ENCODE results near the gene TMCO4.

DNA sequence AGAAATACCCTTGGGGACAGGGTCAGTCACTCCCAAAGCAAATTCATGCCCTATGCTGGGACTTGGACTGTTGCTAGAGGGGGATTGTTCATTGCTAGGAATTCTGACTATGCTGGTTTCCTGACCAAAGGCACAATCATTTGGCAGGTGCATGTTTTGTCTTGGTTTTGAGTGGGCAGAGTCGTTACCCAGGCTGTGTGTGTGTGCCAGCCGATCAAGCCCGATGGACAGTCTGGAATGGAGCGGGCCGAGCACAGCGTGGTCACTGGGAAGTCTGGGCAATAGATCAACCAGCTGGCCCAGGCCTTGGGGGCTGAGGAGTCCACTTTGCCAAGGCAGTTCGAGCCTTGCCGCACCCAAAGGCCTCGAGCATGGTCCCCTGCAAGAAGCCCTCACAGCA lies 74.1 kb downstream of the TMCO4 start:
- TF ChIP-seq, protein P1, sequence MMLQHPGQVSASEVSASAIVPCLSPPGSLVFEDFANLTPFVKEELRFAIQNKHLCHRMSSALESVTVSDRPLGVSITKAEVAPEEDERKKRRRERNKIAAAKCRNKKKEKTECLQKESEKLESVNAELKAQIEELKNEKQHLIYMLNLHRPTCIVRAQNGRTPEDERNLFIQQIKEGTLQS (CRISPR knock-in tag; conservative IDR thresholded peaks at IDR 0.05): no peak
- no peak for TF ChIP-seq ZNF263 (CRISPR knock-in tag; IDR thresholded peaks at IDR 0.05; ENCODE audit: low read depth)
- TF ChIP-seq, protein P2, sequence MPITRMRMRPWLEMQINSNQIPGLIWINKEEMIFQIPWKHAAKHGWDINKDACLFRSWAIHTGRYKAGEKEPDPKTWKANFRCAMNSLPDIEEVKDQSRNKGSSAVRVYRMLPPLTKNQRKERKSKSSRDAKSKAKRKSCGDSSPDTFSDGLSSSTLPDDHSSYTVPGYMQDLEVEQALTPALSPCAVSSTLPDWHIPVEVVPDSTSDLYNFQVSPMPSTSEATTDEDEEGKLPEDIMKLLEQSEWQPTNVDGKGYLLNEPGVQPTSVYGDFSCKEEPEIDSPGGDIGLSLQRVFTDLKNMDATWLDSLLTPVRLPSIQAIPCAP (CRISPR knock-in tag; IDR thresholded peaks at IDR 0.05): no peak
- TF ChIP-seq, protein P3, sequence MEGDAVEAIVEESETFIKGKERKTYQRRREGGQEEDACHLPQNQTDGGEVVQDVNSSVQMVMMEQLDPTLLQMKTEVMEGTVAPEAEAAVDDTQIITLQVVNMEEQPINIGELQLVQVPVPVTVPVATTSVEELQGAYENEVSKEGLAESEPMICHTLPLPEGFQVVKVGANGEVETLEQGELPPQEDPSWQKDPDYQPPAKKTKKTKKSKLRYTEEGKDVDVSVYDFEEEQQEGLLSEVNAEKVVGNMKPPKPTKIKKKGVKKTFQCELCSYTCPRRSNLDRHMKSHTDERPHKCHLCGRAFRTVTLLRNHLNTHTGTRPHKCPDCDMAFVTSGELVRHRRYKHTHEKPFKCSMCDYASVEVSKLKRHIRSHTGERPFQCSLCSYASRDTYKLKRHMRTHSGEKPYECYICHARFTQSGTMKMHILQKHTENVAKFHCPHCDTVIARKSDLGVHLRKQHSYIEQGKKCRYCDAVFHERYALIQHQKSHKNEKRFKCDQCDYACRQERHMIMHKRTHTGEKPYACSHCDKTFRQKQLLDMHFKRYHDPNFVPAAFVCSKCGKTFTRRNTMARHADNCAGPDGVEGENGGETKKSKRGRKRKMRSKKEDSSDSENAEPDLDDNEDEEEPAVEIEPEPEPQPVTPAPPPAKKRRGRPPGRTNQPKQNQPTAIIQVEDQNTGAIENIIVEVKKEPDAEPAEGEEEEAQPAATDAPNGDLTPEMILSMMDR (IDR thresholded peaks at IDR 0.05): no peak
- TF ChIP-seq, protein P4, sequence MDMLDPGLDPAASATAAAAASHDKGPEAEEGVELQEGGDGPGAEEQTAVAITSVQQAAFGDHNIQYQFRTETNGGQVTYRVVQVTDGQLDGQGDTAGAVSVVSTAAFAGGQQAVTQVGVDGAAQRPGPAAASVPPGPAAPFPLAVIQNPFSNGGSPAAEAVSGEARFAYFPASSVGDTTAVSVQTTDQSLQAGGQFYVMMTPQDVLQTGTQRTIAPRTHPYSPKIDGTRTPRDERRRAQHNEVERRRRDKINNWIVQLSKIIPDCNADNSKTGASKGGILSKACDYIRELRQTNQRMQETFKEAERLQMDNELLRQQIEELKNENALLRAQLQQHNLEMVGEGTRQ (CRISPR knock-in tag; IDR thresholded peaks at IDR 0.05): no peak
- no peak for TF ChIP-seq RELA (CRISPR knock-in tag; IDR thresholded peaks at IDR 0.05; ENCODE audit: borderline replicate concordance)
- TF ChIP-seq TEAD4 (CRISPR knock-in tag; IDR thresholded peaks at IDR 0.05): no peak
